HL-60 (cell line): ENCODE measurements around the gene IFITM1.

ENCODE experiments used
- CTCF ChIP-seq: IDR thresholded peaks from one replicate; pipeline ENCODE4 v1.5.1; 2011; ENCODE audit warnings: low read length, control low read depth, inconsistent platforms; ENCODE audit not compliant: insufficient read depth
- GABPA ChIP-seq: IDR thresholded peaks from 2 replicates; pipeline ENCODE4 v1.6.1; 2012; ENCODE audit warnings: low read depth
- POLR2AphosphoS5 ChIP-seq: IDR thresholded peaks from 2 replicates; pipeline ENCODE4 v1.6.1; 2012; ENCODE audit warnings: low read depth
- SPI1 ChIP-seq: IDR thresholded peaks from 2 replicates; pipeline ENCODE4 v1.6.1; 2012; ENCODE audit warnings: low read depth, mild to moderate bottlenecking, borderline replicate concordance
- TF ChIP-seq, protein P1 (sequence below): IDR thresholded peaks from 2 replicates; pipeline ENCODE4 v1.6.1; 2012; ENCODE audit warnings: low read depth; ENCODE audit not compliant: insufficient replicate concordance

DNA sequence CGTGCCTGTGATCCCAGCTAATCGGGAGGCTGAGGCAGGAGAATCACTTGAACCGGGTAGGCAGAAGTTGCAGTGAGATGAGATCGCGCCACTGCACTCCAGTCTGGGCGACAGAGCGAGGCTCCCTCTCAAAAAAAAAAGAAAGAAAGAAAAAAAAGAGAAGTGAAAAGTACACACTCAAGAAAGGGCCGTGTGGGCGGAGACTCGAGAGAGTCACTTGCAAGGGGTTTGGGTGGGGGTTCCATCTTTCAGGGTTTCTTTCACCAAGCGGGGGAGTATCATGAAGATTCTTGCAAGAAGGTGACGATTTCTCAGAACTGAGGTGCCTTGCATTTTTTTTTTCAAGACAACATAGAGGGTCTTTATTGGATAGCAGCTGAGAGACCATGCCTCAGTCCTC is 10.5 kb upstream of the IFITM1 start:
- no peak for TF ChIP-seq CTCF
- TF ChIP-seq GABPA: no peak
- no peak for TF ChIP-seq POLR2AphosphoS5
- TF ChIP-seq, protein P1, sequence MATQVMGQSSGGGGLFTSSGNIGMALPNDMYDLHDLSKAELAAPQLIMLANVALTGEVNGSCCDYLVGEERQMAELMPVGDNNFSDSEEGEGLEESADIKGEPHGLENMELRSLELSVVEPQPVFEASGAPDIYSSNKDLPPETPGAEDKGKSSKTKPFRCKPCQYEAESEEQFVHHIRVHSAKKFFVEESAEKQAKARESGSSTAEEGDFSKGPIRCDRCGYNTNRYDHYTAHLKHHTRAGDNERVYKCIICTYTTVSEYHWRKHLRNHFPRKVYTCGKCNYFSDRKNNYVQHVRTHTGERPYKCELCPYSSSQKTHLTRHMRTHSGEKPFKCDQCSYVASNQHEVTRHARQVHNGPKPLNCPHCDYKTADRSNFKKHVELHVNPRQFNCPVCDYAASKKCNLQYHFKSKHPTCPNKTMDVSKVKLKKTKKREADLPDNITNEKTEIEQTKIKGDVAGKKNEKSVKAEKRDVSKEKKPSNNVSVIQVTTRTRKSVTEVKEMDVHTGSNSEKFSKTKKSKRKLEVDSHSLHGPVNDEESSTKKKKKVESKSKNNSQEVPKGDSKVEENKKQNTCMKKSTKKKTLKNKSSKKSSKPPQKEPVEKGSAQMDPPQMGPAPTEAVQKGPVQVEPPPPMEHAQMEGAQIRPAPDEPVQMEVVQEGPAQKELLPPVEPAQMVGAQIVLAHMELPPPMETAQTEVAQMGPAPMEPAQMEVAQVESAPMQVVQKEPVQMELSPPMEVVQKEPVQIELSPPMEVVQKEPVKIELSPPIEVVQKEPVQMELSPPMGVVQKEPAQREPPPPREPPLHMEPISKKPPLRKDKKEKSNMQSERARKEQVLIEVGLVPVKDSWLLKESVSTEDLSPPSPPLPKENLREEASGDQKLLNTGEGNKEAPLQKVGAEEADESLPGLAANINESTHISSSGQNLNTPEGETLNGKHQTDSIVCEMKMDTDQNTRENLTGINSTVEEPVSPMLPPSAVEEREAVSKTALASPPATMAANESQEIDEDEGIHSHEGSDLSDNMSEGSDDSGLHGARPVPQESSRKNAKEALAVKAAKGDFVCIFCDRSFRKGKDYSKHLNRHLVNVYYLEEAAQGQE: no peak
- no peak for TF ChIP-seq SPI1
